ENCODE measurements around the gene INTS2. TPM values are rescaled to one million over a fixed set of nuclear protein-coding genes. Genes with fewer than 3 reads are reported as not detected.
"Not testable (repeated sequence)": the region's sequence is repeated elsewhere in the genome, so short reads cannot be mapped to it uniquely, and the experiment has no call there.

The INTS2 gene
- total RNA-seq, 3 donors from 2014 or later: 23.2 to 24.2 (median 23.6) TPM

DNA sequence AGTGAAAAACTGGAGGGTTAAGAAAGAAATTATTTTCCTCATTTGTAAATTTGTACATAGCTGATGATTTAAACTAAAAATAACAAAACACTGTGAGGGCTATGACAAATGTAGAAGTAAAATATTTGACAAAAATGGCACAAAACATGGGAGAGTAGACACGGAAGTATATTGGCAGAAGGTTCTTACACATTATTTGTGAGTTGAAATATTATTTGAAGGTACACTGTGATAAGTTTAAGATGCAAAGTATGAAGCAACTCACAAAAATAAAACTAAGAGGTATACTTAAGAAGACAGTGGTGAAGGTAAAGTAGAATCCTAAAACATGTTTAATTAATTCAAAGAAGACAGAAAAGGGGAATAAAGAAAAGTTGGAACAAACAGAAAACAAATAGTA, 99.1 kb downstream of the INTS2 start:
- Mint-ChIP-seq H3K36me3 (ENCODE audit: insufficient read depth) (peaks cover 11% of the 10 kb centered on the region), H3K9me3 (no peaks in the 10 kb centered on the region), H3K27me3 (ENCODE audit: low read depth) (no peaks in the 10 kb centered on the region), H3K4me1 (ENCODE audit: low read depth) (no peaks in the 10 kb centered on the region), H3K4me3 (no peak overlapping the region)
- DNase-seq: no peak
- no peak for ATAC-seq

- peaks cover 11% of the 10 kb centered on the region for H3K36me3 Mint-ChIP-seq (ENCODE audit: insufficient read depth)
- H3K27me3 Mint-ChIP-seq (ENCODE audit: low read depth): no peaks in the 10 kb centered on the region
- DNase-seq (no peak), ATAC-seq (no peak)
- H3K4me3 Mint-ChIP-seq: no peak overlapping the region
- no peaks in the 10 kb centered on the region for H3K4me1 Mint-ChIP-seq (ENCODE audit: low read depth)
- H3K9me3 Mint-ChIP-seq: no peaks in the 10 kb centered on the region
Observed at GRCh38 chr17:61827649-61828395, 100.0 kb downstream of the INTS2 start.

DNA sequence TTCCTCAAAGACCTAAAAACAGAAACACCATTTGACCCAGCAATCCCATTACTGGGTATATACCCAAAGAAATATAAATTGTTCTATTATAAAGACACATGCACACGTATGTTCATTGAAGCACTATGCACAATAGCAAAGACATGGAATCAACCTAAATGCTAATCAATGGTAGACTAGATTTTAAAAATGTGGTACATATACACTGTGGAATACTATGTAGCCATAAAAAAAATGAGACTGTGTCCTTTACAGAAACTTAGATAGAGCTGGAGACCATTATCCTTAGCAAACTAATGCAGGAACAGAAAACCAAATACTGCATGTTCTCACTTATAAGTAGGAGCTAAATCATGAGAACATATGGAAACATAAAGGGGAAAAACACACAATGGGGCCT, 100.9 kb downstream of the INTS2 start:
- not testable (repeated sequence) for H3K4me1 Mint-ChIP-seq (ENCODE audit: low read depth); H3K4me3 Mint-ChIP-seq; ATAC-seq; DNase-seq; H3K27me3 Mint-ChIP-seq (ENCODE audit: low read depth); H3K9me3 Mint-ChIP-seq
- H3K36me3 Mint-ChIP-seq (ENCODE audit: insufficient read depth): peaks cover 12% of the 10 kb centered on the region

DNA sequence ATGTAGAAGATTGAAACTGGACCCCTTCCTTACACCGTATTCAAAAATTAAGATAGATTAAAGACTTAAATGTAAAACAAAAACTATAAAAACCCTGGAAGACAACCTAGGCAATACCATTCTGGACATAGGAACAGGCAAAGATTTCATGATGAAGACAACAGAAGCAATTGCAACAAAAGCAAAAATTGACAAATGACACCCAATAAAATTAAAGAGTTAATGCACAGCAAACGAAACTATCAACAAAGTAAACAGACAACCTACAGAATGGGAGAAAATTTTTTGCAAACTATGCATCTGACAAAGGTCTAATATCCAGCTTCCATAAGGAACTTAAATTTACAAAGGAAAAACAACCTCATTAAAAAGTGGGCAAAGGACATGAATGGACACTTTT, 101.6 kb downstream of the INTS2 start:
- not testable (repeated sequence) for DNase-seq; H3K9me3 Mint-ChIP-seq; ATAC-seq; H3K4me1 Mint-ChIP-seq (ENCODE audit: low read depth); H3K4me3 Mint-ChIP-seq; H3K27me3 Mint-ChIP-seq (ENCODE audit: low read depth)
- peaks cover 15% of the 10 kb centered on the region for H3K36me3 Mint-ChIP-seq (ENCODE audit: insufficient read depth)

DNA sequence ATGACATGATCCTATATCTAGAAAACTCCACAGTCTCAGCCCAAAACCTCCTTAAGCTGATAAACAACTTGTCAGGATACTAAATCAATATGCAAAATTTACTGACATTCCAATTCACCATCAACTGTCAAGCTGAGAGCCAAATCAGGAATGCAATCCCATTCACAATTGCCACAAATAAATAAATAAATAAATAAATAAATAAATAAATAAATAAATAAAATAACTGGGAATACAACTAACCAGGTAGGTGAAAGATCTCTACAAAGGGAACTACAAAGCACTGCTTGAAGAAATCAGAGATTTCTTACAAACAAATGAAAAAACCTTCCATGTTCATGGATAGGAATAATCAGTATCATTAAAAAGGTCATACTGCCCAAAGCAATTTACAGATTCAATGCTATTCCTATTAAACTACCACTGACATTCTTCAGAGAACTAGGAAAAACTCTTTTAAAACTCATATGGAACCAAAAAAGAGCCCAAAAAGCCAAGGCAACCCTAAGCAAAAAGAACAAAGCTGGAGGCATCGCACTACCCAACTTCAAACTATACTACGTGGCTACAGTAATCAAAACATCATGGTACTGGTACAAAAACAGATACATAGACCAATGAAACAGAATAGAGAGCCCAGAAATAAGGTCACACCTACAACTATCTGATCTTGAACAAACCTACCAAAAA, 102.2 kb downstream of the INTS2 start:
- DNase-seq: no peak
- Mint-ChIP-seq H3K4me3 (no peak overlapping the region), H3K9me3 (no peaks in the 10 kb centered on the region), H3K36me3 (ENCODE audit: insufficient read depth) (peaks cover 15% of the 10 kb centered on the region), H3K4me1 (ENCODE audit: low read depth) (peaks cover 3% of the 10 kb centered on the region), H3K27me3 (ENCODE audit: low read depth) (no peaks in the 10 kb centered on the region)
- ATAC-seq: no peak

DNA sequence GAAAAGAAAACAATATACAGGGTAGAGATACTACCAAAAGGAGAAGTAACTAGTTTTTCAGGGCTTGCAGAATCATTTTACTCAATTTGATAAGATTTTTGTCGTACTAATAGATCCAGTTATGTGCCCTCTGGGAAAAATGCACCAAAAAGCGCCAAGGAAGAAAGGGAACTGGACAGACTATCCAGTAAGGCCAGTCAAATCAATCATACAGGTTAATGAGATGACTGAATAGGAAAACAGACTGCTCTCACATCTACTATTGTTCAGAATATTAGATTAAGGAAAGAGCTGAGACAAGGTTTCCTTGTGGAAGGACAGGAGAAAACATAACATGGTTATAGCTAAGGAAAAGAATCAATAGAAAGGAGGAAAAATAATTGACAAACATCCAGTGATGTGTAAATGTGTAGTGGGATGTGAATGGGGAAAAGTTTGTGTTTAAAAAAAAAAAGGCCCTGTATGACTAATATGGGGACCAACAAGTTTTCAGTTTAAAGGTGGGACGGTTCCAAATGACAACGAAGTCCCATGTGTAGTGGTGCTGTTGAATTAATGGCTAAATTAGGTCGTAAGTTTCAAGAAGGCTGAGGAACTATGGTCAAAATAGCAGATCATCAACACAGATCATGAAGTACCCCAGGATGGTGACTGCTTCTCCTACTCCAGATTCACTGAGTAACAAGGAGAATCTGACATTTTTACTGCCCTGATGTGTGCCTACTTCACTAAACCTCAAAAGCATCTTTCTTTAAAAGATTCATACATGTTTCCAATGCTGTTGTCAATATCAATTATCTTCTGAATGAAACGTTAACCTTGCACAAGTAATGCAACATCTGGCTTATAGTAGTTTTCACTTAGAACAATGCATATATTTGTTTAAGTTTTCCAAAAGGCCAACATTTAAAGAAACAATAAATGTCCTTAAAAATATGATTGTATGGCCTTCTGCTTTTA, 105.2 kb downstream of the INTS2 start:
- no peaks in the 10 kb centered on the region for H3K9me3 Mint-ChIP-seq
- DNase-seq (no peak), ATAC-seq (no peak)
- no peak overlapping the region for H3K4me3 Mint-ChIP-seq
- H3K4me1 Mint-ChIP-seq (ENCODE audit: low read depth): peaks cover 3% of the 10 kb centered on the region
- H3K27me3 Mint-ChIP-seq (ENCODE audit: low read depth): no peaks in the 10 kb centered on the region
- H3K36me3 Mint-ChIP-seq (ENCODE audit: insufficient read depth): peaks cover 15% of the 10 kb centered on the region

GRCh38 chr17:61821655-61822054, 106.1 kb downstream of the INTS2 start:
- Mint-ChIP-seq H3K27me3 (ENCODE audit: low read depth) (no peaks in the 10 kb centered on the region), H3K36me3 (ENCODE audit: insufficient read depth) (peaks cover 10% of the 10 kb centered on the region), H3K9me3 (no peaks in the 10 kb centered on the region), H3K4me3 (no peak overlapping the region), H3K4me1 (ENCODE audit: low read depth) (peaks cover 6% of the 10 kb centered on the region)
- DNase-seq (no peak), ATAC-seq (no peak)

- not testable (repeated sequence) for H3K4me1 Mint-ChIP-seq (ENCODE audit: low read depth); H3K36me3 Mint-ChIP-seq (ENCODE audit: insufficient read depth); DNase-seq; H3K27me3 Mint-ChIP-seq (ENCODE audit: low read depth); H3K9me3 Mint-ChIP-seq; H3K4me3 Mint-ChIP-seq; ATAC-seq
Observed at GRCh38 chr17:61819265-61819664, 108.5 kb downstream of the INTS2 start.

DNA sequence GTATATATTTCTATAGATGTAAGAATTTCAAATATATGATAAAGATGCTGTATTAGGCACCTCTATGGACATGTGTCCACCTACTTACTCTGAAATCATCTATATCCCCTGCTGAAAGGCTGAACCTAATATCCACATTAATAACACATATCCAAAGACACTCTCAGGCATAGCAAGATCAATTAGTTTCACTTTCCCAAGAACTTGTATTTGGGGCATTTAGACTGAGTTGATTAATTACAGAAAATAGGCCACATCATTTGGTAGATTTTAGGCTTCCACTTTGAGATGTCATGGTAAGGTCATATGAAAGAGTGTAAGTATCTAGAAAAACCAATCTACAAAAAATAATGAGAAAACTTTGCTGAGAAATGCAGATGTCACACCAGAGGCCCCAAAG, 109.6 kb downstream of the INTS2 start:
- DNase-seq (no peak), ATAC-seq (no peak)
- peaks cover 10% of the 10 kb centered on the region for H3K36me3 Mint-ChIP-seq (ENCODE audit: insufficient read depth)
- H3K9me3 Mint-ChIP-seq: no peaks in the 10 kb centered on the region
- H3K4me1 Mint-ChIP-seq (ENCODE audit: low read depth): peaks cover 9% of the 10 kb centered on the region
- no peak overlapping the region for H3K4me3 Mint-ChIP-seq
- H3K27me3 Mint-ChIP-seq (ENCODE audit: low read depth): no peaks in the 10 kb centered on the region

GRCh38 chr17:61817452-61817851, 110.3 kb downstream of the INTS2 start:
- H3K4me1 Mint-ChIP-seq (ENCODE audit: low read depth): peaks cover 8% of the 10 kb centered on the region
- H3K27me3 Mint-ChIP-seq (ENCODE audit: low read depth): no peaks in the 10 kb centered on the region
- H3K9me3 Mint-ChIP-seq: no peaks in the 10 kb centered on the region
- no peak overlapping the region for H3K4me3 Mint-ChIP-seq
- peaks cover 10% of the 10 kb centered on the region for H3K36me3 Mint-ChIP-seq (ENCODE audit: insufficient read depth)
- DNase-seq: no peak
- no peak for ATAC-seq

DNA sequence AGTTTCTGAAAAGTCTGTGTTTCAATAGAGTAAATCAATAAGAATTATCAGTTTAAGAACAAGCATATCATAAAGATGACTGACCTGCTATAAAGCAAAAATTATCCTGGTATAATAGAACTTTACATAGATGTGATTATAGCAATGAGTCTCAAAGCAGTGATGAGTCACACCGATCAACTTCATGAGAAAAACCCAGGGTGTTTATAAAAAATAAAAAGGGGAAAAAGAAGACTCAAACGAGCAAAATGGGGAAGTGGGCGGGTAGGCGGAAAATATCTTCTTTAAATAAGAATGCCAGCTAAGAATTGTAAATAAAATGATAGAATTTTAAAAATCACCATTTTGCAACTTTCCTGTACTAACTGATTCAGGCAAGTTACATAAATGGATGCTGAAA, 111.2 kb downstream of the INTS2 start:
- peaks cover 7% of the 10 kb centered on the region for H3K36me3 Mint-ChIP-seq (ENCODE audit: insufficient read depth)
- ATAC-seq (no peak), DNase-seq (no peak)
- peaks cover 6% of the 10 kb centered on the region for H3K4me1 Mint-ChIP-seq (ENCODE audit: low read depth)
- no peak overlapping the region for H3K4me3 Mint-ChIP-seq
- no peaks in the 10 kb centered on the region for H3K27me3 Mint-ChIP-seq (ENCODE audit: low read depth)
- no peaks in the 10 kb centered on the region for H3K9me3 Mint-ChIP-seq

GRCh38 chr17:61815863-61816503, 111.8 kb downstream of the INTS2 start:
- DNase-seq (no peak), ATAC-seq (no peak)
- no peak overlapping the region for H3K4me3 Mint-ChIP-seq
- peaks cover 7% of the 10 kb centered on the region for H3K36me3 Mint-ChIP-seq (ENCODE audit: insufficient read depth)
- peaks cover 6% of the 10 kb centered on the region for H3K4me1 Mint-ChIP-seq (ENCODE audit: low read depth)
- no peaks in the 10 kb centered on the region for H3K9me3 Mint-ChIP-seq
- H3K27me3 Mint-ChIP-seq (ENCODE audit: low read depth): no peaks in the 10 kb centered on the region
